OCI-LY1 (cell line): Measurements from ENCODE around the gene CRTC1.

Source experiments
- H2AFZ ChIP-seq: fragments of 200-600 bp; sonication (generic), shearing (Covaris generic); 2 replicates; pipeline ENCODE4 v1.6.0; 2014; ENCODE audit warnings: antibody characterized with exemption, mild to moderate bottlenecking, low read length
- H3F3A ChIP-seq: fragments of 200-600 bp; sonication (generic), shearing (Covaris generic); 2 replicates; pipeline ENCODE4 v1.6.0; 2014; ENCODE audit warnings: mild to moderate bottlenecking, antibody characterized with exemption, low read length, moderate library complexity; ENCODE audit not compliant: insufficient read depth
- H3K27ac ChIP-seq: fragments of 200-600 bp; sonication (generic); 2 replicates; pipeline ENCODE4 v1.5.1; 2014; ENCODE audit warnings: low read length, mixed run types, mild to moderate bottlenecking, low read depth; ENCODE audit not compliant: poor library complexity, severe bottlenecking
- H3K27me3 ChIP-seq: fragments of 200-600 bp; sonication (generic); 2 replicates; pipeline ENCODE4 v1.6.0; 2014; ENCODE audit warnings: antibody characterized with exemption, mild to moderate bottlenecking, low read length, moderate library complexity; ENCODE audit not compliant: insufficient read depth
- H3K36me3 ChIP-seq: fragments of 200-600 bp; sonication (generic); 2 replicates; pipeline ENCODE4 v1.6.1; 2014; ENCODE audit warnings: mild to moderate bottlenecking, antibody characterized with exemption, low read length, moderate library complexity, mixed read lengths; ENCODE audit not compliant: insufficient read depth
- H3K4me1 ChIP-seq: fragments of 200-600 bp; sonication (generic); 2 replicates; pipeline ENCODE4 v1.5.1; 2014; ENCODE audit warnings: mild to moderate bottlenecking, low read length, moderate library complexity; ENCODE audit not compliant: insufficient read depth, severe bottlenecking
- H3K4me2 ChIP-seq: fragments of 200-600 bp; sonication (generic), shearing (Covaris generic); 2 replicates; pipeline ENCODE4 v1.6.1; 2014; ENCODE audit warnings: low read length
- H3K4me3 ChIP-seq: fragments of 200-600 bp; sonication (generic); 2 replicates; pipeline ENCODE4 v1.5.1; 2014; ENCODE audit warnings: low read length, low read depth, mild to moderate bottlenecking, mixed read lengths; ENCODE audit not compliant: poor library complexity, severe bottlenecking
- H3K79me2 ChIP-seq: fragments of 200-600 bp; shearing (Covaris generic); 2 replicates; pipeline ENCODE4 v1.6.1; 2016; ENCODE audit warnings: mixed run types, low read length, mixed read lengths; ENCODE audit not compliant: insufficient read depth
- H3K9ac ChIP-seq: fragments of 200-600 bp; sonication (generic), shearing (Covaris generic); 2 replicates; pipeline ENCODE4 v1.6.1; 2014; ENCODE audit warnings: mild to moderate bottlenecking, low read length, mixed read lengths
- H3K9me2 ChIP-seq: fragments of 200-600 bp; sonication (generic), shearing (Covaris generic); 2 replicates; pipeline ENCODE4 v1.6.1; 2014; ENCODE audit warnings: low read depth, mild to moderate bottlenecking, low read length, mixed read lengths
- H3K9me3 ChIP-seq: fragments of 200-600 bp; shearing (Covaris generic); 2 replicates; pipeline ENCODE4 v1.6.1; 2014; ENCODE audit warnings: low read length, mixed read lengths
- H4K20me1 ChIP-seq: fragments of 200-600 bp; sonication (generic), shearing (Covaris generic); 2 replicates; pipeline ENCODE4 v1.6.0; 2016; ENCODE audit warnings: mild to moderate bottlenecking, low read length; ENCODE audit not compliant: insufficient read depth
- EZH2 ChIP-seq: fragments of 200-600 bp; sonication (generic), shearing (Covaris generic); IDR thresholded peaks from 2 replicates; pipeline ENCODE4 v1.8.0; 2017; ENCODE audit warnings: borderline replicate concordance, mixed run types, mild to moderate bottlenecking, antibody characterized with exemption, low read length, moderate library complexity, mixed read lengths
- TF ChIP-seq, protein P1 (sequence below): fragments of 200-600 bp; sonication (generic), shearing (Covaris generic); IDR thresholded peaks from 2 replicates; pipeline ENCODE4 v1.5.1; 2017; ENCODE audit warnings: mild to moderate bottlenecking, antibody characterized with exemption, low read length, moderate library complexity, mixed read lengths

CRTC1 gene

DNA sequence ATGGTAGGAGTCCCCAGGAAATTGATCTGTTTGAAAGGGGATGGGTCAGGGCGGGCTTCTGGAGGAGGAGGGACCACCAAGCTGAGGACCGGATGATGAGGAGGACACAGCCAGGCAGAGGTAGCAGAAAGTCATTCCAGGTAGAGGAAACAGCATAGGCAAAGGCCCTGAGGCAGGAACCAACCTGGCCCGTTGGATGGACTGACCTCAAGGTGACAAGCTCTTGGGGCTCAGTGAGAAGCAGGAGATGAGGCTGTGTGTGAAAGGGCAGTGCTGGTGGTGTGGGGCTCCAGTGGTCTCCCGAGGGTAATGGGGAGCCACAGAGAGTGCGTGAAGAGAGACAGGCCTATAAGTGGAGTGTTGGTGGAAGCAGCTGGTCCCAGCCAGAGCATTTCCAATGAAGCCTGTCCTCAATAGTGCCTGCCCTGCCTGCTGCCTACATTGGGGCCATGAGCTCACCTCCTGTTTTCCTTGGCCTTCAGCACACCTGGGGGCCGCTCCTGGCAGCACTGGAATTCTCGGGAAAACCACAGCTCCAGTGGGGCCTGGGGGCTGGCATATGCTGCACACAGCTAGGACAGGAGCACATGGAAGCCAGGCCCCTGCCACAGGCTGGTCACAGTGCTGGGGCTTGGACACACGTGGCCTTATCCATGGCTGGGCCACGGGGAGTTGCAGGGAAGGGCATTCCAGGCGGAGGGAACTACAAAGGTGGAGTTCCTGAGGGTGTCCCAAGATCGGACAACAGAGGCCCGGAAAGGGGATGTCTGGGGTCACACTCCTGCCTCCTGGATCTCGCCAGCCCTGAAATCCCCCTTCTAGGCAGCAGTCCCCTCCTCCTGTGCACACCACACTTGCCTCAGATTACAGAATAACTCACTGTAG is 109.9 kb downstream of the CRTC1 start:
- Histone ChIP-seq H3K27me3 (peaks cover 7% of the 10 kb centered on the region; the same call in 1 of the 2 replicates), H3K9me2 (no peaks in the 10 kb centered on the region), H3K4me3 (no peak overlapping the region), H3K4me2 (no peak overlapping the region), H3K27ac (no peak overlapping the region), H3K9ac (no peak overlapping the region), H3K9me3 (no peaks in the 10 kb centered on the region), H2AFZ (no peak overlapping the region), H3K36me3 (no peaks in the 10 kb centered on the region), H4K20me1 (no peaks in the 10 kb centered on the region), H3K79me2 (no peaks in the 10 kb centered on the region), H3F3A (no peaks in the 10 kb centered on the region), H3K4me1 (no peaks in the 10 kb centered on the region)
- TF ChIP-seq, protein P1, sequence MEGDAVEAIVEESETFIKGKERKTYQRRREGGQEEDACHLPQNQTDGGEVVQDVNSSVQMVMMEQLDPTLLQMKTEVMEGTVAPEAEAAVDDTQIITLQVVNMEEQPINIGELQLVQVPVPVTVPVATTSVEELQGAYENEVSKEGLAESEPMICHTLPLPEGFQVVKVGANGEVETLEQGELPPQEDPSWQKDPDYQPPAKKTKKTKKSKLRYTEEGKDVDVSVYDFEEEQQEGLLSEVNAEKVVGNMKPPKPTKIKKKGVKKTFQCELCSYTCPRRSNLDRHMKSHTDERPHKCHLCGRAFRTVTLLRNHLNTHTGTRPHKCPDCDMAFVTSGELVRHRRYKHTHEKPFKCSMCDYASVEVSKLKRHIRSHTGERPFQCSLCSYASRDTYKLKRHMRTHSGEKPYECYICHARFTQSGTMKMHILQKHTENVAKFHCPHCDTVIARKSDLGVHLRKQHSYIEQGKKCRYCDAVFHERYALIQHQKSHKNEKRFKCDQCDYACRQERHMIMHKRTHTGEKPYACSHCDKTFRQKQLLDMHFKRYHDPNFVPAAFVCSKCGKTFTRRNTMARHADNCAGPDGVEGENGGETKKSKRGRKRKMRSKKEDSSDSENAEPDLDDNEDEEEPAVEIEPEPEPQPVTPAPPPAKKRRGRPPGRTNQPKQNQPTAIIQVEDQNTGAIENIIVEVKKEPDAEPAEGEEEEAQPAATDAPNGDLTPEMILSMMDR, result no peak
- no peak for TF ChIP-seq EZH2

DNA sequence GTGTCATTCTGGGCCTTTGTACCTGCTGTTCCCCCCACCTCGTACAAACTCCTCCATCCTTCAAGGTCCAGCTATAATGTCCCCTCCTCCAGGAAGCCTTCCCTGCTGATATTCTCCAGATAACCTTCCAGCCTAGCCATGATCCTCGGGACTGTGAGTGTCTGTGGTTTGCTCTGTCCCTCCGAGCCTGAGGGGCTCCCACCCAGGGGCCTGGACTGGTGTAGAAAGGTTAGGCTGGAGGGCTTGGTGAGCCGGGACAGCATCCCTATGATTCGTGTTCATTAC is 110.5 kb downstream of the CRTC1 start:
- H3K4me3 ChIP-seq, result no peak overlapping the region
- no peaks in the 10 kb centered on the region for H3K9me3 ChIP-seq
- H3K36me3 ChIP-seq, result no peaks in the 10 kb centered on the region
- H3K4me1 ChIP-seq, result no peaks in the 10 kb centered on the region
- H3K9ac ChIP-seq, result no peak overlapping the region
- H4K20me1 ChIP-seq, result no peaks in the 10 kb centered on the region
- H3K27ac ChIP-seq, result no peak overlapping the region
- no peak overlapping the region for H2AFZ ChIP-seq
- no peaks in the 10 kb centered on the region for H3F3A ChIP-seq
- no peak overlapping the region for H3K4me2 ChIP-seq
- no peaks in the 10 kb centered on the region for H3K9me2 ChIP-seq
- H3K79me2 ChIP-seq, result no peaks in the 10 kb centered on the region
- H3K27me3 ChIP-seq, result peaks cover 7% of the 10 kb centered on the region; the same call in 1 of the 2 replicates
- TF ChIP-seq, protein P1, result no peak
- TF ChIP-seq EZH2, result no peak

DNA sequence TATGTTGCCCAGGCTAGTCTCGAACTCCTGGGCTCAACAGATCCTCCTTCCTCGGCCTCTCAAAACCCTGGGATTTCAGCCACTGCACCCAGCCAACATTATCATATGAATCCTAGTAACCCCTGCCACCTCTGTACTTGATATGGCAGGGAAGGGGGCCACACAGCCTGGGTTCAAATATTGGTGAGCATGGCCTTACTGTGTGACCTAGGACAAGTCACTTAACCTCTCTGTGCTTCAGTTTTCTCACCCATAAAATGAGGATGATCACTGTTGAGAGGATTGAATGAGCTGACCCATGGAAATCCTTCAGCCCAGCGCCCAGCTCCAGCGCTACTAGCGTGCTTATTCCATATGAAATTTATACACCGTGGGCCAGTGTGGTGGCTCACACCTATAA is 111.2 kb downstream of the CRTC1 start:
- H3K4me2 ChIP-seq, result no peak overlapping the region
- H3K9me3 ChIP-seq, result no peaks in the 10 kb centered on the region
- no peaks in the 10 kb centered on the region for H3K4me1 ChIP-seq
- TF ChIP-seq, protein P1, result no peak
- TF ChIP-seq EZH2, result no peak
- no peaks in the 10 kb centered on the region for H3F3A ChIP-seq
- no peak overlapping the region for H3K9ac ChIP-seq
- no peak overlapping the region for H2AFZ ChIP-seq
- no peaks in the 10 kb centered on the region for H3K79me2 ChIP-seq
- H3K9me2 ChIP-seq, result no peaks in the 10 kb centered on the region
- H3K27me3 ChIP-seq, result peaks cover 7% of the 10 kb centered on the region; the same call in 1 of the 2 replicates
- no peak overlapping the region for H3K27ac ChIP-seq
- no peak overlapping the region for H3K4me3 ChIP-seq
- no peaks in the 10 kb centered on the region for H3K36me3 ChIP-seq
- H4K20me1 ChIP-seq, result no peaks in the 10 kb centered on the region
